ENCODE results near the gene ABHD10.

- TF ChIP-seq POLR2AphosphoS5 (IDR thresholded peaks at IDR 0.05) (no peak), POLR2A (IDR thresholded peaks at IDR 0.05) (no peak)
- TF ChIP-seq, protein P1, sequence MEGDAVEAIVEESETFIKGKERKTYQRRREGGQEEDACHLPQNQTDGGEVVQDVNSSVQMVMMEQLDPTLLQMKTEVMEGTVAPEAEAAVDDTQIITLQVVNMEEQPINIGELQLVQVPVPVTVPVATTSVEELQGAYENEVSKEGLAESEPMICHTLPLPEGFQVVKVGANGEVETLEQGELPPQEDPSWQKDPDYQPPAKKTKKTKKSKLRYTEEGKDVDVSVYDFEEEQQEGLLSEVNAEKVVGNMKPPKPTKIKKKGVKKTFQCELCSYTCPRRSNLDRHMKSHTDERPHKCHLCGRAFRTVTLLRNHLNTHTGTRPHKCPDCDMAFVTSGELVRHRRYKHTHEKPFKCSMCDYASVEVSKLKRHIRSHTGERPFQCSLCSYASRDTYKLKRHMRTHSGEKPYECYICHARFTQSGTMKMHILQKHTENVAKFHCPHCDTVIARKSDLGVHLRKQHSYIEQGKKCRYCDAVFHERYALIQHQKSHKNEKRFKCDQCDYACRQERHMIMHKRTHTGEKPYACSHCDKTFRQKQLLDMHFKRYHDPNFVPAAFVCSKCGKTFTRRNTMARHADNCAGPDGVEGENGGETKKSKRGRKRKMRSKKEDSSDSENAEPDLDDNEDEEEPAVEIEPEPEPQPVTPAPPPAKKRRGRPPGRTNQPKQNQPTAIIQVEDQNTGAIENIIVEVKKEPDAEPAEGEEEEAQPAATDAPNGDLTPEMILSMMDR (IDR thresholded peaks at IDR 0.05): no peak
These were observed 40.9 kb downstream of the ABHD10 start for GRCh38 chr3:112019716-112020115.

Data from upper lobe of left lung (tissue), 4 donors.